Kasumi-1 (cell line): ENCODE measurements around the gene ZFHX3.

Source experiments
- DNase-seq, 2 experiments: peaks; one replicate each; lab custom pipeline; 2025; lab: John Stamatoyannopoulos, UW

Gene ZFHX3

DNA sequence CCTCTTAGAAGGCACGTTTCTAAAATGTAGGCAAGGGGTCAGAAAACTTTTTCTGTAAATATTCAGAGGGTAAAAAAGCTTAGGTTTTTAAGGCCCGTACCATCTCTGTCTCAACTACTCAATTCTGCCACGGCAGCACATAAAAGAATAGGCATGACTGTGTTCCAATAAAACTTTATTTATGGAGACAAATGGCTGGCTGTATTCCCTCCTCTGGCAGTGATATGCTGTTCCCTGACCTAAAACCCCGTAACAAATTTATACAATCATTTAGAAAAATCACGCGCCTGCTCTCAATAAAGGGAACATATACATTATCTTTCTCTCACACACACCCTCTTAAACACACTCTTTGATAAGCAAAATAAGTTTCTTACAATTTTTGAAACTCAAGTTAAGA is 138.7 kb downstream of the ZFHX3 start:
- DNase-seq, result no peak

DNA sequence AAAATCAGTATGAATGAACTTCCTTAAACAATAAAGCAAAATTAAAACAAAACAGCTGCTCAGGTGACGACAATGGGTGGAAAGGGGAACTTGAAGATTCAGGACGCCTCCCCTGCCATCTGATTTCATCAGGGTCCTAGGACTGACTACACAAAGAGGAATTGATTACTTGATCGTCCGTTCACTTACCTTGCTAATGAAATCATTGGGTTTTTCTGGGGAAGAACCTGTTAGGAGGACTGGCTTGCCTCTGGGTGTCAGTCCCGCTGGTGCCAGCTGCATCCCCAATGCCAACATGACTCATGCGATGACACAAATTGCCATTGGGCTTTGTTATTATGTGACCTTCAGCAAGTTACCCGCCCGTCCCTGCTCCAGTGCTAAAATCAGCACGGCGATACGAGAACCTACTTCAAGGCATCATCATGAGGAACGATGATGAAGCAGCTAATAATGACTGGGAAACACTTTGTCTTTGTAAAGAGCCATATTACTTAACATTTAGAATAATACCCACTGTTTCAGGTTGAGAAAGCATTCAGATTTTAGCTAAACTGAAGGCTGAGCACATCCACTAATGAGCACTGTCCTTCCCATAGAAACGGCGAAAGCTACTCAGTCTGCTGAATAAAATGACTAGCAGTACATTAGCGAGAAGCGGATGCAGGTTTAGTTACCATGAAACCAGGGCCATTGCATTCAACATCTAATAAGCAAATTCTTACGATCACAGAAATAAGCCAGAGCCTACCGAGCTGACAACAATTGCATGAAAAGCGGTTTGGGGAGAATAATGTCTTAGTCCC is 139.4 kb downstream of the ZFHX3 start:
- DNase-seq, result no peak

GRCh38 chr16:72905581-72905980 is 142.3 kb downstream of the ZFHX3 start:
- DNase-seq, result no peak

DNA sequence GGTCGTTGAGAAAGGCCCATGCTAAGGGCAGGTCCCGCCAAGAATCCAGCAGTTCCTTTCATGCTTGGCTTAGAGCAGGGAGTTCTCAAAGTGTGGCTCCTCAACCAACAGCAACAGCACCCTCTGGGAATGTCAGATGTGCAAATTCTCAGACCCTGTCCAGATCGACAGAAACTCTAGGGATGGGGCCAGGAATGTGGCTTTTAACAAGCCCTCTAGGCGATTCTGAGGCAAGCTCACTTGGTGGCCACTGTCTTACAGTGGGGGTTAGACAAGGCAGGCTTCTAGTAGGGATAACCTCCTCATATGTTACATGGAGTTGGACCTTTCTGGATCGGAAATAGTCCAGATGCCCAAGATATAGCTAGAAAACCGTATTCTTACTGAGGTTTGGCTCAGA is 144.8 kb downstream of the ZFHX3 start:
- DNase-seq, result no peak

DNA sequence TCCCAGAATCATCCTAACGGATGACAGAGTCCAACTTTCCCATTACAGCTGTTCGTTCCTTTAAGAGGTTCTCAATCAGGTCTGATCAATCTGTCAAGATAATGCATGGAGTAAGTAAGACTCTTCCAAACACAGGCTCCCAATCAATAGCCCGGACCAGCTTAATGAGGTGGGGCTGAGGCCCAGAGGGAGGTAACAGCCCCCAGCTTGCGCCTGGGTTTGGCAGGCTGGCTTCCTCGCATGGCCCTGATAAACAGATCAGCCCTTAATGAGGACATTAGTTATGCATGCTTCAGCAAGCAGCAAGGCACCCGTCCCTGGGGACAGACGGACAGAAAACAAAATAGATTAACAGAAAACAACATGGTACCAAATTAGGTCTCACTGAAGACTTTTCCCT is 145.7 kb downstream of the ZFHX3 start:
- DNase-seq, result no peak

GRCh38 chr16:72901000-72901627 is 146.8 kb downstream of the ZFHX3 start:
- DNase-seq, result no peak

GRCh38 chr16:72898216-72898825 is 149.6 kb downstream of the ZFHX3 start:
- no peak for DNase-seq

GRCh38 chr16:72897707-72898106 is 150.2 kb downstream of the ZFHX3 start:
- no peak for DNase-seq

- DNase-seq, result no peak
Measured at GRCh38 chr16:72896485-72897118, 151.3 kb downstream of the ZFHX3 start.

DNA sequence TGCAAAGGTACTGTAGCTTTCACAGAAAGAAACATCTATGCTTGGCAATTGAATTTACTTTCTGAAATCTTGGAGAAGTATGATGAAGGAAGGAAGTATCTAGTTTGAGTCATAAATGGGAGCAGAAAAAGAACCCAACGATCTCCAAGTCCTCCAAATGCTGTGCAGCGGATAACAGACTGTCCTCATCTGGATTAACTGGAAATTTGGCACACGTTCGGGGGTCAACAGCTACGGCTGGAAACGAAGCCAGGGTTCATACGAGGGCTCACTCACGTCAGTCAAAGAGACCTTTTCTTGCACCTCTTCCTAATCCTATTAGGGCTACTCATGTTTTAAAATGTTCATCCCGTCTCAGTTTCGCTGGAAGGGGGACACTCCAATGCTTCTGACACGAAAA is 152.0 kb downstream of the ZFHX3 start:
- no peak for DNase-seq

GRCh38 chr16:72894293-72895151 is 153.4 kb downstream of the ZFHX3 start:
- DNase-seq, result no peak

DNA sequence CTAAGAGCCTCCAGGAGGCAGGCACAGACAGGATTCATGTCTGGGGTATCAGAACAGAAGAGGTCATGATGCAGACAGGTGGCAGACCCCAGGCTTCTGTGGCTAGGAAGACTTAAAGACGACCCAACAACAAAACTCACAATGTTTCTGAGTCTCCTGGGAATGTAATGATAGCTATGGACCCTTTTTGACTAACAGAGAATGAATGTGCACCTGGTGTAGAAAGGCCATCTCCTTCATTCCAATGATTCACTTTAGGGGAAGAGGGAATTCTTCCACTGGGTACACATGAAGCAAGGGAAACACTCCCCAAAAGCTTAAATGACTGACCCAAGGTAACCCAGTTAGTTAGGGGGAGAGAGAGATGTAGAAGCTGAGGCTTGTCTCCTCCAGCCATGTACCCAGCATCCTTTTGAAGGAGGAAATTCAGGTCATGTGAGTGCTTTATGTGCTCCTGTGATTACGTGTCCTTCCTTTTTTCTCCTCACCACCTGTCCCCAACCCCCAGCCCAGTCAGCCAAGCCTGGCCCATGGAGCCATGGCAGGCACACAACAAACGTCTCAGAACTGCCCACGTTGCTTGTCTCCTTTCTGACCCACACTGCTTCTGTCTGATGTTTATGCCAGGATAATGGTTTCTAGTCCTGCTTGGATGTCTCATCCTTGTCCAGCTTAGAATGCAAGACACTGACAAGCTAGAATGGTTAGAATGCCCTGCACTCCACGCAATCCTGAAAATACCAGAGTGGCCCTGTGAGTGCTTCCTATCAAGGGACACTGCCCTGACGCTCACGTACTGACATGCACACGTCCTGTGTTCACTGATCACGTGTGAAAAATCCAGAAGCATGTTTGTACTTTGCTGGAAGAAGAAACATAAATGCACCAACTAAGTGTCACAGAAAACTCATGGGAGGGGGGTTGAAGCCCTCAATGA is 156.4 kb downstream of the ZFHX3 start:
- DNase-seq, result no peak

DNA sequence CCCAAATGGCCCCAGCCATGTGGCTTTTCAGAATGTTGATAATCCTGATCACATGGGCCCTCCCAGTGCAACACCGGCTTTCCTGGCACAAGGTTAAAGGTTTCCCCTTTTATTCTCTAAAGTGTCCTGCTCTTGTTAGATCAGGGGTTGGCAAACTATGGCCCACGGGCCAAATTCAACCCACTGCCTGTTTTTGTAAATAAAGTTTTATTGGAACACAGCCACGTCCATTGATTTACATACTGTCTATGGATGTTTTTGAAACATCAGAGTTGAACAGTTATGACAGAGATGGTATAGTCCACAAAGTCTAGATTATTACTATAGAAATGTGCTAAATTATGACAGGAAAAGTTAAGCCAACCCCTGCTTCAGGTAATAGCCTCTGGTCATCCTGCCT is 157.3 kb downstream of the ZFHX3 start:
- no peak for DNase-seq

DNA sequence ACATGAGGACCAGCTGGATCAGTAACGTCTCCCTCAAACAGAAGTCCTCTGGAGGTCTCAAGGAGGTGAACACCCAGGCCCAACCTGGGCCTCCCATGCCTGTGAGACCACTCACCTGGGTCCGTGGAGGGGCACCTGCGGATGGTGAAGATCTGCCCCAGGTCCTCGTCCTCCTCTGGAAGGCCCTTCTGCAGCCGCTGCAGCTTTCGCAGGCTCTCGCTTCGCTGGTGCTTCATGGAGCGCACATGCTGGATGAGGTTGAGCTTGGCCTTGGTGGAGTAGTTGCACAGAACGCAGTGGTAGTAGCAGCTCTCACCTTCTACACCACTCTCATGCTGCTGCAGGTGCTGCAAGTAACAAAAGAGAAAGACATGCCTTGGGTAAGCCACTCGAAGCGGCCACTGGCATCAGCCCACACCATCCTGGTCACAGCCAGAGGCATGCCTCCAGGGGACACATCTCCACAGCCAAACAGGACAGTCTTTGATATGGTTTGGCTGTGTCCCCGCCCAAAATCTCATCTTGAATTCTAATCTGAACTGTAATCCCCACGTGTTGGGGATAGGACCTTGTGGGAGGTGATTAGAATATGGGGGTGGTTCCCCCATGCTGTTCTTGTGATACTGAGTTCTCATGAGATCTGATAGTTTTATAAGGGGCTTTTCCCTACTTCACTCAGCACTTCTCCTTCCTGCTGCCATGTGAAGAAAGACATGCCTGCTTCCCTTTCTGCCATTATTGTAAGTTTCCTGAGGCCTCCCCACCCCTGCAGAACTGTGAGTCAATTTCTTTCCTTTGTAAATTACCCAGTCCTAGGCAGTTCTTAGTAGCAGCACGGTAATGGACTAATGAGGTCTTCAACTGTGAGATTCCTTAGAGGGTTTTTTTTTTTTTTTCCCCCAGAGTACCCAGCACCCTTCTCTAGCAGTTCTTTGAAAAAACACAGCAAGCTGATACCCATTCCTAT is 158.0 kb downstream of the ZFHX3 start:
- DNase-seq, result no peak

DNA sequence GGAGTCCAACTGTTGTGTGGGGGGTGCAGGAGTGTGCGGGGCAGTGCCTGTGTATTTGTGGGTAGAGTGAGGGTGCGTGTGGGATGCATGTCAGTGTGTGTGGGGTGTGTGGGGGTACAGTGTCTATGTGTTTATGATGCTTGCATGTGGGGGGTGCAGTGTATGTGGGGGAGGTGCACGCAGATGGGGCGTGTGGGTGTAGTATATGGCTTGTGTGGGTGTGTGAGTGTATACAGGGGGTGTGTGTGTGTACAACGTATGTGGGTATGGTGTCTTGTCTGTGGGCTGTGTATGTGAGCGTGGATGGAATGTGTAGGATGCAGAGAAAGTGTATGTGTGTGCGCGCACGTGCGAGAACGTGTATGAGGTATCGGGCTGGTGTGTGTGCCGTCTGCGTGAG is 160.4 kb downstream of the ZFHX3 start:
- no peak for DNase-seq

DNA sequence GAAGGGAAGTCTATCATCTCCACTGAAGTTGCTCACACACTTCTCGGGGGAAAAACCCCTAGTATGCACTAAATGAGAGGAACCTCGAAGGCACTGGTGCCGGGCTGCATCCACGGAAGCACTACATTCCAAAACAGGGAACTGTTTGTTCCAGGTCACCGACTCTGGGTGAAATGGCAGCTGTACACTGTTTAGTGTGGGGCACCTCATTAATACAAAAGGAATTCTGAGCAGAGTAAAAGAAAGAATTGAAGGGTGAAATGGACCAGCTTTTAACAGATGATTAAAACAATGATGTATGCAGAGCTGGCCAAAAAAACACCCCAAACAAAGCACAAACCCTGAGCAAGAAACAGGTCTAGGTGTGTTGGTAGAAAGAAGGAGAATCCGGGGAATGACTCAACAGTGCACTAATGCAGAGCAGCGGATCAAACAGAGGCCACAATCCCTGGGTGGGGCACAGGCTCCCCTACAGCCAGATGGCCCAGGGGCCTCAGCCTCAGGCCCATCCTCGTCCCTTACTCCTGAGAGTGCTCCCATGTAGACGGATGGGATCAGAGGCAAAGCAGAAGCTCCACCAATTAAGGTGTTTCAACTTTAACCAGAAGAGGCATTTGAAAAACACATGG is 161.5 kb downstream of the ZFHX3 start:
- DNase-seq, result no peak

- no peak for DNase-seq
Measured at GRCh38 chr16:72884573-72884972, 163.4 kb downstream of the ZFHX3 start.

GRCh38 chr16:72884037-72884436 is 163.9 kb downstream of the ZFHX3 start:
- peak in 1 of 2 experiments; percentile 2 for DNase-seq

DNA sequence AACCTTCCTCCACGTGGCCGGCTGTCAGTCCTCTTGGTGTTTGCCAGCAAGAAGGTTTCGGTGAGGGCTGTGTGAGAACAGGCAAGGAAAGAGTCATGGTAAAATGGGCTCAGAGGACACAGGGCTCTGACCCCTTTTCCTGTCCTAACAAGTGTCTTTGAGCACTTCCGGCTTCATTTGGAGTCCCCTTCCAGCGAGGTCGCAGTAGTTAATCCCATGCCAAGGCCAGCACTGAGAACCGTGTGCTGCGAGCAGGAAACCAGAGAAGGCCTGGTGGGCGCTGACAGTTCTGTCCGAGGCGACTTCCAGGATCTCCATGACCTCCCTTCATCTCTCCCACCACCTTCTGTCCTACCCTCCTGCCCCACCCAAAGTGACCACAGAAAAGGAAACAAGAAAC is 168.1 kb downstream of the ZFHX3 start:
- DNase-seq, result no peak
